ENCODE results near the gene PDZRN4.

The PDZRN4 gene

GRCh38 chr12:41443690-41444089, 255.6 kb downstream of the PDZRN4 start:
- intact Hi-C loops (cut with micrococcal nuclease), result no loop called here
- no peaks in the 10 kb centered on the region for H3K9me3 Mint-ChIP-seq
- H3K27me3 Mint-ChIP-seq, result no peaks in the 10 kb centered on the region
- no peaks in the 10 kb centered on the region for H3K4me1 Mint-ChIP-seq (ENCODE audit: low read depth)
- H3K36me3 Mint-ChIP-seq (ENCODE audit: low read depth), result no peaks in the 10 kb centered on the region
- no peak overlapping the region for H3K27ac Mint-ChIP-seq
- no peak overlapping the region for H3K4me3 Mint-ChIP-seq

DNA sequence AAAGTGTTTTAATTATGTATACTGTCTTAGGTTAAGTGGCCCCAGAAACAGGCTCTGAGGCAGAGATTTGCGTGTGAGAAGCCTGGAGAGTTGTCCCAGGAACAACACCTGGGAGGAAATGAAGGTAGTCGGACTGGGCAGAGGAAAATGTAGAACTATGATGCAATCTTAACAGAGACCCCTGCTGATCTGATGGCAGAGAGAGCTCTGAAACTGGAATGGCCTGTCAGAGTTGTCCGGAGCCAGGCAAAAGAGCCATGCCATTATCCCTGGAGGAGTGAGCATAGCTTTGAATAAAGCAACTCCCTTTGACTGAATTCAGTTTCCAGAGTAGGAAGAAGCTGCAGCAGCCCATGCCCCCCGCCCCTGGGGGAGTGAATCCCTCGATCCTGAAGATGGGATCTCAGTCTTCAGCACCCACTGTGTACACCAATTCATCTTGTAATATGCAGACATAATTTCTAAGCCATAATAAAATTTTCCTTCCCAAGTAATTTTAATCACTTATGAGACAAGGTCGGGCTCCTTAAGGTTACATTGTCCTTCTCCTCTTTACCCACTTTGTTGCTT, 264.8 kb downstream of the PDZRN4 start:
- H3K27ac Mint-ChIP-seq, result no peak overlapping the region
- intact Hi-C loops (cut with micrococcal nuclease), result no loop called here
- no peaks in the 10 kb centered on the region for H3K4me1 Mint-ChIP-seq (ENCODE audit: low read depth)
- no peaks in the 10 kb centered on the region for H3K9me3 Mint-ChIP-seq
- no peaks in the 10 kb centered on the region for H3K36me3 Mint-ChIP-seq (ENCODE audit: low read depth)
- no peaks in the 10 kb centered on the region for H3K27me3 Mint-ChIP-seq
- no peak overlapping the region for H3K4me3 Mint-ChIP-seq

DNA sequence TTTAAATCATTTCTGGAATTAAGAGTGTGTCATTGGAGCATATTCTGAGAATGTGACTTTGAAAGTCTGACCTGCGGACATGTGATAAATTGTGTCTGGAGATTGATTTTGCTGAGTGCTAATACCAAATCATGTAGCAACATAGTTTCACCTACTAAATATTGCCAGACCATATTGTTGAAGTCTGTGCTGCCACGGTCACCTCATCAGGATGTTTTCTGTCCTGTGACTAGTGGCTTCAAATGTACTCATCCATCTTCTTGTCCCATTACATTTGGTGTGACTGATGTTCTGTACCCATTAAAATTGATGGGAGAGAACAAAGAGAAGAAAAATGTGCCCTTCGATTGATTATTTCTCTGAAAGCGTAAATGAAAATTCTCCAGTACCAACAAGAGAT, 265.3 kb downstream of the PDZRN4 start:
- H3K27me3 Mint-ChIP-seq, result no peaks in the 10 kb centered on the region
- no peak overlapping the region for H3K27ac Mint-ChIP-seq
- H3K9me3 Mint-ChIP-seq, result no peaks in the 10 kb centered on the region
- intact Hi-C loops (cut with micrococcal nuclease), result no loop called here
- H3K36me3 Mint-ChIP-seq (ENCODE audit: low read depth), result no peaks in the 10 kb centered on the region
- no peak overlapping the region for H3K4me3 Mint-ChIP-seq
- no peaks in the 10 kb centered on the region for H3K4me1 Mint-ChIP-seq (ENCODE audit: low read depth)

- no peaks in the 10 kb centered on the region for H3K9me3 Mint-ChIP-seq
- no peak overlapping the region for H3K27ac Mint-ChIP-seq
- no peaks in the 10 kb centered on the region for H3K36me3 Mint-ChIP-seq (ENCODE audit: low read depth)
- H3K4me1 Mint-ChIP-seq (ENCODE audit: low read depth), result no peaks in the 10 kb centered on the region
- H3K27me3 Mint-ChIP-seq, result no peaks in the 10 kb centered on the region
- intact Hi-C loops (cut with micrococcal nuclease), result no loop called here
- no peak overlapping the region for H3K4me3 Mint-ChIP-seq
Observed at GRCh38 chr12:41459111-41459905, 271.2 kb downstream of the PDZRN4 start.

DNA sequence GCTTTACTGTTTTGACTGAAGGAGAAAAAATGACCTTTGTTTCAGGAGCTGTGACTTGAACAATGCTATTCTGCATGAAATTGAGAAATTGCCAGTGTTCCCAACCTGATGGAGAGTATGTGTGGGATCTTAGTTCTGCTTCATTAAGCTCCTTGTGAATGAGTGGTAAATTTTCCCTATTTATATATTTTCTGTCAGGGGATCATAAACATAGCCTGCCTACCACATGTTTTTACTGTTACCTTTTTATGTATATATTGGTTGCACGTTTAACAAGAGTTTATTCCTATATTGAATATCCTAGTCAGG, 271.7 kb downstream of the PDZRN4 start:
- H3K27me3 Mint-ChIP-seq, result no peaks in the 10 kb centered on the region
- intact Hi-C loops (cut with micrococcal nuclease), result no loop called here
- no peaks in the 10 kb centered on the region for H3K36me3 Mint-ChIP-seq (ENCODE audit: low read depth)
- no peak overlapping the region for H3K4me3 Mint-ChIP-seq
- H3K4me1 Mint-ChIP-seq (ENCODE audit: low read depth), result no peaks in the 10 kb centered on the region
- no peaks in the 10 kb centered on the region for H3K9me3 Mint-ChIP-seq
- no peak overlapping the region for H3K27ac Mint-ChIP-seq

- no peak overlapping the region for H3K4me3 Mint-ChIP-seq
- H3K27me3 Mint-ChIP-seq, result no peaks in the 10 kb centered on the region
- H3K27ac Mint-ChIP-seq, result no peak overlapping the region
- no peaks in the 10 kb centered on the region for H3K36me3 Mint-ChIP-seq (ENCODE audit: low read depth)
- H3K4me1 Mint-ChIP-seq (ENCODE audit: low read depth), result no peaks in the 10 kb centered on the region
- intact Hi-C loops (cut with micrococcal nuclease), result no loop called here
- no peaks in the 10 kb centered on the region for H3K9me3 Mint-ChIP-seq
Observed at GRCh38 chr12:41460906-41461305, 272.8 kb downstream of the PDZRN4 start.

GRCh38 chr12:41462312-41462711, 274.2 kb downstream of the PDZRN4 start:
- Mint-ChIP-seq H3K9me3 (no peaks in the 10 kb centered on the region), H3K27me3 (no peaks in the 10 kb centered on the region), H3K4me1 (ENCODE audit: low read depth) (no peaks in the 10 kb centered on the region), H3K4me3 (no peak overlapping the region), H3K27ac (no peak overlapping the region), H3K36me3 (ENCODE audit: low read depth) (no peaks in the 10 kb centered on the region)
- intact Hi-C loops (cut with micrococcal nuclease), result no loop called here

DNA sequence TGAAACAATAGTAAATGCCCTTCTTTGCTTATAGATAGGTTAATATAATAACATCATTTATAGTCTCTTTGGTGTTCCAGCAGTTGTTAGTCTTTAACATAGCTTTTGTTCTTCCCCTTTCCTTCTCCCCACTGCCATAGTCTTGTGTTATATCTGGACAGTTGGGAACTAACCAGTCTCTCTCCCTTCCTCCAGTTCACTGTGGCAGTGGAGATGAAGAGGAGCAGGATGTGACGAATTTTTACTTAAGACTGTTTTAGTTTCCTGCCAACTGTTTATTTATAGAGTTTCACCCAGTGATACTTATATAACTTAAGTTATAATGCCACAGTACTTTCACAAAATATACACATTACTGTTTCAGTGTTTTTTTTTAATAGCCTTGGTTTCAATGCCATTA, 277.4 kb downstream of the PDZRN4 start:
- H3K27ac Mint-ChIP-seq, result no peak overlapping the region
- H3K36me3 Mint-ChIP-seq (ENCODE audit: low read depth), result no peaks in the 10 kb centered on the region
- H3K27me3 Mint-ChIP-seq, result no peaks in the 10 kb centered on the region
- H3K9me3 Mint-ChIP-seq, result no peaks in the 10 kb centered on the region
- peaks cover 5% of the 10 kb centered on the region for H3K4me1 Mint-ChIP-seq (ENCODE audit: low read depth)
- no peak overlapping the region for H3K4me3 Mint-ChIP-seq
- intact Hi-C loops (cut with micrococcal nuclease), result no loop called here

GRCh38 chr12:41466300-41466699, 278.2 kb downstream of the PDZRN4 start:
- intact Hi-C loops (cut with micrococcal nuclease), result no loop called here

GRCh38 chr12:41466802-41467201, 278.7 kb downstream of the PDZRN4 start:
- intact Hi-C loops (cut with micrococcal nuclease), result no loop called here
- no peak overlapping the region for H3K4me3 Mint-ChIP-seq
- no peaks in the 10 kb centered on the region for H3K27me3 Mint-ChIP-seq
- peaks cover 5% of the 10 kb centered on the region for H3K4me1 Mint-ChIP-seq (ENCODE audit: low read depth)
- H3K9me3 Mint-ChIP-seq, result no peaks in the 10 kb centered on the region
- no peak overlapping the region for H3K27ac Mint-ChIP-seq
- no peaks in the 10 kb centered on the region for H3K36me3 Mint-ChIP-seq (ENCODE audit: low read depth)

More at GRCh38 chr12:41466300-41466699, 278.2 kb downstream of the PDZRN4 start:
- H3K36me3 Mint-ChIP-seq (ENCODE audit: low read depth), result no peaks in the 10 kb centered on the region
- H3K27me3 Mint-ChIP-seq, result no peaks in the 10 kb centered on the region
- no peak overlapping the region for H3K4me3 Mint-ChIP-seq
- H3K4me1 Mint-ChIP-seq (ENCODE audit: low read depth), result peaks cover 5% of the 10 kb centered on the region
- no peak overlapping the region for H3K27ac Mint-ChIP-seq
- H3K9me3 Mint-ChIP-seq, result no peaks in the 10 kb centered on the region

DNA sequence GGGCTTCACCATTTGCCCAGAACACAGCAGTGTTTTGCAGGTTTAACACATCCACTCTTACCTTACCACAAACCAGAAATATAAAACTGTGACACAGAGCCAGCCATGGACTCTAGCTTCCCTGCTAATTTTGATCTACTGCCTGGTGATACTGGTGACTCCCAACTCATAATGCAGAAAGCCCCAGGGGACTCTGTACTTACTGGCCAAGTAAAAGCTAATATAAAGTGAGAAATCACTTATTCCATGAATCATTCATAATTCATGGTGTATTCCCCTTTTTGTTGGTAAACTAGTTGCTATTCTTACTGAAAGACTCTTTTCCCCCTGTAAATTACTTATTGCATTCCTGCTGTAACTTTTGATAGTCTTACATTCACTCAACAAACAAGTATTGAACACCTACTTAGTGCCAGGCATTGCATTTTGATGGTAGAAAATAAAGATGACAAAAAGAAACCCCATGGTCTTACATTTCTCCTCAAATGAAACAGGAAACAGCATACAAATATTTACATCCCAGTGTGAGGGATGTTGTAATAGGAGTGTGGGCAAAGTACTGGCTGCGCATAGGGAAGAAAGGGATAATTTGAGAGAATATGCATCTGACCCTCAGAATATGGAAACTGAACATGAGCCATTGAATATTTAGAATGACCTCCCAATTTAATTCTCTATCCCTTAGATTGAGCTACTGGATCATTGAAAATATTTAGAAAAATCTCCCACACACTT, 279.6 kb downstream of the PDZRN4 start:
- Mint-ChIP-seq H3K27ac (no peak overlapping the region), H3K36me3 (ENCODE audit: low read depth) (no peaks in the 10 kb centered on the region), H3K4me1 (ENCODE audit: low read depth) (peaks cover 5% of the 10 kb centered on the region), H3K4me3 (no peak overlapping the region), H3K9me3 (no peaks in the 10 kb centered on the region), H3K27me3 (no peaks in the 10 kb centered on the region)
- intact Hi-C loops (cut with micrococcal nuclease), result no loop called here

GRCh38 chr12:41468341-41468740, 280.2 kb downstream of the PDZRN4 start:
- Mint-ChIP-seq H3K36me3 (ENCODE audit: low read depth) (no peaks in the 10 kb centered on the region), H3K9me3 (no peaks in the 10 kb centered on the region), H3K4me3 (no peak overlapping the region), H3K4me1 (ENCODE audit: low read depth) (peaks cover 5% of the 10 kb centered on the region), H3K27me3 (no peaks in the 10 kb centered on the region), H3K27ac (no peak overlapping the region)
- intact Hi-C loops (cut with micrococcal nuclease), result no loop called here

- intact Hi-C loops (cut with micrococcal nuclease), result no loop called here
- Mint-ChIP-seq H3K27me3 (no peaks in the 10 kb centered on the region), H3K27ac (no peak overlapping the region), H3K4me3 (no peak overlapping the region), H3K9me3 (no peaks in the 10 kb centered on the region), H3K36me3 (ENCODE audit: low read depth) (no peaks in the 10 kb centered on the region), H3K4me1 (ENCODE audit: low read depth) (peaks cover 5% of the 10 kb centered on the region)
Observed at GRCh38 chr12:41468756-41469155, 280.6 kb downstream of the PDZRN4 start.

DNA sequence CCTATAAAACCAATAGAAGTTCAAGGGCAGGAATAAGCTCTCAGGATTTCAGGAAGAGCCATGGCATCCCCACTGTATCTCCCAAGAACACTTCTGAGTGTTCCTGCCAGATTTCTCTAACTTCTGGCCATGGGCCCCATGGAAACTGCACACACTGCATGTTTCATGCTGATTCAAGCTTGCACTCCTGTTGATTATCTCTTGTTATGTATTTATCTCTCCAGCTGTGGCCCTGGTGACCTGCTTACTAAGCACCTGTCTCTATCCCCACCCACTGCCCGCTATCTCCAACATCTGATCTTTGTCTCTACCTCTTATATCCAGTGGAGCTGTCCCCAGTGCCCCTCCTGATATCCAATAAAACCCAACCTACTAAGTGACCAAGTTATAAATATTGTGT, 285.3 kb downstream of the PDZRN4 start:
- no peaks in the 10 kb centered on the region for H3K36me3 Mint-ChIP-seq (ENCODE audit: low read depth)
- no peak overlapping the region for H3K27ac Mint-ChIP-seq
- intact Hi-C loops (cut with micrococcal nuclease), result no loop called here
- no peak overlapping the region for H3K4me3 Mint-ChIP-seq
- no peaks in the 10 kb centered on the region for H3K27me3 Mint-ChIP-seq
- peaks cover 5% of the 10 kb centered on the region for H3K4me1 Mint-ChIP-seq (ENCODE audit: low read depth)
- H3K9me3 Mint-ChIP-seq, result no peaks in the 10 kb centered on the region

Measured in dendritic cell treated with granulocyte-macrophage colony-stimulating factor and Interleukin-4, amounts not matched to agents 40 ng/mL and 50 ng/mL, for 4 days (primary cell).